ENCODE results near the gene SOBP.

- TF ChIP-seq CTCF (IDR thresholded peaks at IDR 0.05) (no peak), POLR2A (IDR thresholded peaks at IDR 0.05) (no peak), EP300 (IDR thresholded peaks at IDR 0.05) (no peak)
Measured at GRCh38 chr6:107697682-107698081, 207.8 kb downstream of the SOBP start.

All from tibial nerve (tissue), 4 donors.